Fibroblast of skin of left quadriceps (primary cell): Measurements from ENCODE around the gene DCST1.
A peak's percentile ranks its signal among the peaks of the same experiment; 100 is the strongest.

Source experiments
- DNase-seq, 2 experiments: peaks; one replicate each; pipeline ENCODE4 v3.0.0-alpha.2; 2013; ENCODE audit warnings: low read depth in 2 of 2

DCST1 gene

GRCh38 chr1:155052439-155053395 is 19.1 kb downstream of the DCST1 start:
- no peak for DNase-seq

DNA sequence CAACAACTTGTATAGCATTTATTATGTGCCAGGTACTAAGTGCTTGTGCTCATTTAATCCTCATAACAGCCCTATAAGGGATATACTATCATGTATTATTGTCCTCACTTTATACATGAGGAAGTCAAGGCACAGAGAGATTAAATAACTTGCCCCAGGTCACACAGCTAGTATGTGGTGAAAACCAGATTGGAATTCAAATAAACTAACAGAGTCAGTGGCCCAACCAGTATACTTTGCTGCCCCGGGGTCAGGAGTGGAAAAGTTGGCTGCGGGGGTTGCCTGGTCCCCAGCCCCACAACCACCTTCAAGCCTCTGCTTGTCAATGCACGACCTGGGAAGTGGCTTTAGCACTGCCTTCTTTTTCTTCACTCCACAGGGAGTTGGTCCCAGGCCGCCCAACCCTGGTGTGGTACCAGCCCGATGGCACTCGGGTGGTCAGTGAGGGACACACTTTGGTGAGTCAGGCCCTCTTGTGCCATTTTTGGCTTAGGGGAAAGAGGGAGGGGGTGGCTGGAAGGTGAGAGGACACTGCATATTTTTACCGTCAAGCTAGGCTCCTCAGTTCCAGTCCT is 20.0 kb downstream of the DCST1 start:
- no peak for DNase-seq

GRCh38 chr1:155057104-155057503 is 23.5 kb downstream of the DCST1 start:
- DNase-seq: no peak

DNA sequence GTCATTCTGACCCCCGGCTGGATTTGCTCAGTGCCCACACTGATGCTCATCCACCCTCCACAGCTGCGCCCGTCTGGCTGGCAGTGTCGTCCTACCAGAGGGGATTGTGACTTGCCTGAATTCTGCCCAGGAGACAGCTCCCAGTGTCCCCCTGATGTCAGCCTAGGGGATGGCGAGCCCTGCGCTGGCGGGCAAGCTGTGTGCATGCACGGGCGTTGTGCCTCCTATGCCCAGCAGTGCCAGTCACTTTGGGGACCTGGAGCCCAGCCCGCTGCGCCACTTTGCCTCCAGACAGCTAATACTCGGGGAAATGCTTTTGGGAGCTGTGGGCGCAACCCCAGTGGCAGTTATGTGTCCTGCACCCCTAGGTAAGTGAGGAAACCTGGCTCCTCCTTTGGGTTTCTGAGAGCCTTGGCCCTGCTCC is 24.2 kb downstream of the DCST1 start:
- no peak for DNase-seq

DNA sequence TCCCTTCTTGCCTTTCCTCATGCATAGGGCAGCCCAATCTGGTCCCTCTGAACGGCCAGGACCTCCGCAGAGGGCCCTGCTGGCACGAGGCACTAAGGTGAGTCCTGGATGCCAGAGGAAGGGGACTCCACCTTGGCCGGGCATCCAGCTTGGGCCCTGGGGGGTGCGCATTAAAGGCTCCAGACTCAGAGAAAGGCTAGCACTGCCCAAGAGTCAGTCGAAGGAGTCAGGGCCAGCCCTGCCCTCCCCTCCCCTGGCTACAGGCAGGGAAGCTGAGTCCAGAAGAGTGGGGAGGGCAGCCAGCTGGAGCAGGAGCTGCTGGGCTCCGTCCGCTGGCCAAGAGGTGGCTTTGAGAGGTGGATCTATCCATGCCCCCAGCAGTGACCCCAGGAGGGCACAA is 27.1 kb downstream of the DCST1 start:
- DNase-seq: no peak

DNA sequence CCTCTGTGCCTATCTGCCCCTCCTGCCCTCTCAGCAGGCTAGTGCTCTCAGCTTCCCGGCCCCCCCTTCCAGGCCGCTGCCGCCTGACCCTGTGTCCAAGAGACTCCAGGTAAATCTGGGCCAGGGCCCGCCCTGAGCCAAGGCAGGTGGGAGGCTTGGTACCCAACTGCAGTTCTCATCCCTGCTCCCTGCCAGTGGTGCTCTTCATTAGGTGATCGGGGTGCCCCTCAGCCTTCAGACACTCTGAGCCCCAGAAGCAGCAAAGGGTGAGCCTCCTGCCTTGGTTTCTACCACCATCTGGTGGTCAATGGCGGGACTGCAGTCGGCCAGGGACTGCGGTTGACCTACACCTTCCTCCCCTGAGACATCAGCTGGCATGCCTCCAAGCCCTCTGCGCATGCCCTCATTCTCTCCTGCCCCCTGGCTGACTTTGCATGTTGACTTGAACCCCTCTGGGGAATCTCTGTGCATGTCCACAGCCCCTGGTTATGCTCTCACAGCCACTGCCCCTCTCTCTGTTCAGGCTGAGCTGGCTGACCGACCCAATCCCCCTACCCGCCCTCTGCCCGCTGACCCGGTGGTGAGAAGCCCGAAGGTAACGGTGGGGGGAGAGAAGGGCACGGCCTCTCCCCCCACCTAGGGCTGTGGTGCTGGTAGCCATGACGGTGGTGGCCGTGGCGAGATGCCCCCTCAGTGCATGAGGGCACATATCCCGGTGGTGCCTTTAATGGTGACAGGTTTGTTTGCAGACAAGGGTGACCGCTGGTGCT is 27.9 kb downstream of the DCST1 start:
- peak in 1 of 2 experiments; percentile 51 for DNase-seq

GRCh38 chr1:155062151-155062686 is 28.6 kb downstream of the DCST1 start:
- no peak for DNase-seq

GRCh38 chr1:155062702-155063411 is 29.2 kb downstream of the DCST1 start:
- DNase-seq: no peak

DNA sequence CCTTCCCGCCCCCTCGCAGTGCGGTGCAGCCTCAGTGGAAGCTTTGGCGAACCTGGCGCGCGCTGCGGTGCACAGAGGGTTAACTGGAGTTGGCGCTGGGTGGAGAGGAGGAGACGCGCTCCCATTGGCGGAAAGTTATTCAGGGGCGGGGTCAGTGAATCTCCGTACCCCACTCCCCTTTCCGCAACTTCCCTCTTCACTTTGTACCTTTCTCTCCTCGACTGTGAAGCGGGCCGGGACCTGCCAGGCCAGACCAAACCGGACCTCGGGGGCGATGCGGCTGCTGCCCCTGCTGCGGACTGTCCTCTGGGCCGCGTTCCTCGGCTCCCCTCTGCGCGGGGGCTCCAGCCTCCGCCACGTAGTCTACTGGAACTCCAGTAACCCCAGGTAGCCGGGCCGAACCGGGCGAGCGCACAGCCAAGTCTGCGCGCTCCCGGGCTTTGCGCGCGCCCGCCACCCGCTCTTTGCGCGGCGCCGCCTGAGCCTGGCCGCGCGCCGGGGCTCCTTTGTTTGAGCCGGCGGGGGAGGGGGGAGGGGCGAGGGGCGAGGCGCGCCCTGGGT is 30.0 kb downstream of the DCST1 start, which contains the start of gene EFNA4:
Gene EFNA4 (plus strand): TSS at position 191 of the 561 bp plus-strand sequence. CDS start 84 bp downstream, at position 275.
- DNase-seq: peak in 1 of 2 experiments; percentile 52

DNA sequence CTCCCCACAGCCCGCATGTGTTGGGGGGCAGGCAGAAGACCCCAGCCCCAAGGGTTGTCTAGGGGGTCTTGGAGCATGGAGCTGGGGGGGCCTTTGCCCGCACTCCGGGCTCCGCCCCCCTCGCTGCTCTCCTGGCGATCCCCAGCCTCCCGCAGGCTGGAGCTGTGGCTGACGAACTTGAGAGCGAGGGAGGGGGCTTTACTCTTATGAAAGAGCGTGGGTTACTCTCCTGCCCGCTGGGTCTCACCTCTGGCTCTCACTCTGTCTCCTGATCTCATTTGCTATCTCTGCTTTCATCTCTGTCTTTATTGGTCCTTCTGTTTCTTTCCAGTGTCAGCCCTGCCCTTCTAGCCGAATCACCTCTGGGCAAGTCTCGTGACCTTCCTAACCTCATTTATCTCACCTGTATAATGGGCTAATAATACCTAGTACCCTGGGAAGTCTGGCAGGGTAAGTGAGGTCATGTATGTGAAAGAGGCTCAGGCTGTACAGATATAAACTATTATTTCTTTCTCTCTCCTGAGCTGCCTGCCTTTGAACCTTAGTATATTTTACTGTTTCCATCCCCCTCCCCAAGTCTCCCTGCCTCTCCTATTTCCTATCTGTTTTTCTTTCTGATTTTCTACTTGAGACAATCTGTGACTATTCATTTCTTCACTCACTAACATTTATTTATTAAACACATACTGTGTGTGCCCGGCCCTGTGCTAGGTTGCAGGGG is 30.6 kb downstream of the DCST1 start:
- no peak for DNase-seq

DNA sequence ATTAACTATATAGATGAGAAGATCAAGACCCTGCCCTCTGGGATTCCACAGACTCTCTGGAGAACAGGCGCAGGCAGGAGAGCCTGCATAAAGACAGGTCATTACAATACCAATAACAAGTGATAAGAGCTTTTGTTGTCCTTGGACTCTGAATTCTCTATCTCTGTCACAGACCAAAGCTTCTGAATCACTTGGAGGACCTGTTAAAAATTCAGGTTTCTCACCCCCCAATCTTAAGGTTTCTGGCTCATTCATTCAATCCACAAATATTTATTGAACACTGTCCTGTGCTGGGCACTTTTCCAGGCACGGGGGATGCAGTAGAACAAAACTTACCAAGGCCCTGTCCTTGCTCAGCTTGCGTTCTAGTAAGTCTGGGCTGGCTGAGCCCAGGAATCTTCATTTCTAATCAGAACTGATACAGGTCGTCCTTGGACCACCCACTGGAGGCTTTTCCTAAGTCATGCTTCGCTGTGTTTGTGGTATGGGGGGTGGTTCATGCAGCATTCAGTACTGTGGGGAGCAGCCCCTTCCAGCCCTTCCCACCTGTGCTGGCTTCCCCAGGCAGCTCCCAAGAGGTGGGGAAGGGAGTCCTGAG is 31.3 kb downstream of the DCST1 start:
- DNase-seq: no peak

DNA sequence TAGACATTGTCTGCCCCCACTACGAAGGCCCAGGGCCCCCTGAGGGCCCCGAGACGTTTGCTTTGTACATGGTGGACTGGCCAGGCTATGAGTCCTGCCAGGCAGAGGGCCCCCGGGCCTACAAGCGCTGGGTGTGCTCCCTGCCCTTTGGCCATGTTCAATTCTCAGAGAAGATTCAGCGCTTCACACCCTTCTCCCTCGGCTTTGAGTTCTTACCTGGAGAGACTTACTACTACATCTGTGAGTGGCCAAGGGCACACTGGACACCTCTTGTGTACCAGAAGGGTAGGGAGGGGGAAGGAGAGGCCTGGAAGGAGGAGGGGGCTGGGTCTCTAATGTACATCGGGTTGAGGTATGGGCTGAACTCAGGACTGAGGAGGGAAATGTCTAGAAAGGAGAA is 33.2 kb downstream of the DCST1 start:
- DNase-seq: no peak

GRCh38 chr1:155068599-155068998 is 35.0 kb downstream of the DCST1 start:
- DNase-seq: no peak

DNA sequence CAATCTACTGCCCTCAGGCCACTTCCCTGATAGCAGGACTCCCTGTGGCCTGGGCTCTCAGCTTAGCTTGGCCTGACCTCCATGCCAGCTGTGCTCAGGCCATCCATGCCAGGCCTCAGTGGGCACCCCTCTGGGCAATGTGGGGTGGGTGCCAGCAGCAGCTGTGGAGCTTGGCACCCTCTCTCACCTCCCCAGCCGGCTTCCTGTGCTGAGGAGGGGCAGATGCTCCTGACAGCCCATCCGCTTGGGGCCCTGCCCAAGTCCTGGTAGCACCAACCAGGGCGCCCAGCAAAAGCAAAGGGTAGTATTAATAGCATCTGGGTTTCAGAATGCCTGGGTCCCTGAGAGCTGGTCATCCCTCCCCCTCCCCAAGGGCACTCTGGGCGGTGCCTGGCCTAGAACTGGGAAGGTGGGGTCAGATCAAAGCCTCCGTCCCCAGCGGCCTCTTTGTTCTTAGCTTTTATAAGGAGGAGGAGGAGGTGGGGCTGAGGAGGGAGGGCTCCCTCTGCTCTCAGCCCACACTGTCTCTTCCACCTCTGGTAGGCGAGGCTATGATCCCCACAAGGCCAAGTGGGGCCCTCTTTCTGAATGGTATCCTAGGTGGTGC is 36.0 kb downstream of the DCST1 start:
- no peak for DNase-seq

GRCh38 chr1:155070158-155070621 is 36.6 kb downstream of the DCST1 start:
- no peak for DNase-seq

DNA sequence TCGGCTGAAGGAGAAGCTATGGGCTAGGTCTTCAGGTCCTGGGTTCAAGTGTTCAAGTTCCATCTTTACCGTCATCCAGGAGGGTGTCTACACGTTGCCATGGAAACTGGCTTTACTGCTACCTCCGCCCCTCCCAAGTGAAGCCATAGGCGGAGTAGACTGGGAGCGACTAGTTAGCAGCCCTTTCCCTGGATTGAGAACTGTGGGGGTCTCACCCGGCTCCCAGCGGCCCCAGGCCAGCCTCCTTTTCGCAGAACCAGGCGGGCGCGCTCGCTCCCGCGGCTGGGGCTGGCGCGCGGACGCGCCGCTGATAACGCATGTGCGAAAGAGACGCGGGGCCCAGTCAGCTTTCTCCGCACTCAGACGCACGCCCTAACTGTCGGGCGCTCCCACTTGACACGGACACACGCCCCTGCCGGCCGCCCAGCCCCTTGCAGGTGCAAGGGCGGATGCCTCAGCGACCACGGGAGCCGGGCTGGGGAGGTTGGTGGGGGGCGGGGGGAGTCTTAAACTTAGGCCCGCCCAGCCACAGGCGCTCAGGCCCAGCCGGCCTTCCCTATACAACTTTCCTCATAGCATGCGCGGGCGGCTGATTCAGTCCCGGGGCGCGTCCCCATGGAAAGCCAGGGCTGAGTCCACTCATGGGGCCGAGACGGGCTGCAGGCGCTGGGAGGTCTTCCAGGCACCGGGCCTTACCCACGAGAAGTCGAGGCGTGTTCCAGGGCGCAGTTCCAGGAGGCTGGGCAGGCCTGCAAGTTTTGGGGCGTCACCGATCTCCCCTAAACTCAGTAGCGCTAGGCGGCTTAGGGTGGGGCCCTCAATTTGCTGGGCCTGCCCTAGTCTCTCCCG is 37.3 kb downstream of the DCST1 start:
- no peak for DNase-seq

DNA sequence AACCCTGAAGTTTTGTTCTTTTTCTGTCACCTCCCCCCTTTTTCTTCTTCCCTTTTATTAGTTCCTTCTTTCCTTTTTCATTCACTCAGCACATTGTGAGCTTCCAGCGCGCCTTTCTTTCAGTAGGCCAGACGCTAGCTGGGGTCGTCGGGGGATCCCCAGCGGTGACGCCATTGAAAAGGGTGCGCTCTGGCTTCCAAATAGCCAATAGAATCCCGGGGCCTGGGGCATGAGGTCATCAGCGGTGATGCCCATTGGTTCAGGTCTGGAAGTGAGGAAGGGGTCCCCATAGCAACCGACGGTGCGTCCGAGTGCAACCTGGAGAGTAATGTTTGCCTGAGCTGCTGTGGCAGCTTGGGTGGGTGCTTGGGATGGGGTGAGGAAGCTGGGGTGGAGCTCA is 38.1 kb downstream of the DCST1 start:
- DNase-seq: no peak

GRCh38 chr1:155072531-155073289 is 39.1 kb downstream of the DCST1 start:
- DNase-seq: no peak
